Spleen (tissue), 7 donors: ENCODE measurements around the gene PPME1.

ENCODE experiments used
- CTCF ChIP-seq, 11 experiments: fragments of 200-600 bp in 7 of 11; fragments of 450-650 bp in 4 of 11; sonication (generic) in 4 of 11; IDR thresholded peaks in 8 of 11; conservative IDR thresholded peaks in 3 of 11; 1 replicate in 7 of 11; 2 replicates in 4 of 11; pipeline versions ENCODE4 v1.4.0 to v1.8.0; 2016 to 2021; ENCODE audit warnings: antibody characterized with exemption in 11 of 11, inconsistent platforms in 4 of 11, mild to moderate bottlenecking in 1 of 11
- POLR2A ChIP-seq, 3 donors: fragments of 450-650 bp; IDR thresholded peaks; one replicate each; pipeline ENCODE4 v1.5.1; 2017; ENCODE audit warnings: antibody characterized with exemption in 3 of 3, mild to moderate bottlenecking in 1 of 3
- POLR2AphosphoS5 ChIP-seq, 3 donors: sonication (generic); formaldehyde crosslinking; IDR thresholded peaks; one replicate each; pipeline ENCODE4 v1.5.1; 2017; ENCODE audit warnings: antibody characterized with exemption in 3 of 3
- donor health status: DM: no; HTN: no; CAD: no; lungs with moderate emphysema.
- donor health status: DM: no; HTN: no; CAD: no.
- donor health status: DM: no; HTN: no; CAD: no.

GRCh38 chr11:74262725-74263124 lies 91.6 kb downstream of the PPME1 start:
- TF ChIP-seq CTCF (IDR thresholded peaks at IDR 0.05 in 8 of 11, conservative IDR thresholded peaks at IDR 0.05 in 3 of 11) (no peak), POLR2A (IDR thresholded peaks at IDR 0.05) (no peak), POLR2AphosphoS5 (IDR thresholded peaks at IDR 0.05) (no peak)
